GM10266 (cell line): ENCODE data around the gene ENTPD8.

ENCODE experiments used
- DNase-seq: peaks from one replicate; pipeline ENCODE4 v3.0.0; 2012; ENCODE audit errors: extremely low spot score
- CTCF ChIP-seq: IDR thresholded peaks from 2 replicates; pipeline ENCODE4 v1.5.1; 2012; ENCODE audit warnings: mild to moderate bottlenecking, low read depth; ENCODE audit not compliant: control insufficient read depth, insufficient read depth; ENCODE audit errors: missing control alignments

The ENTPD8 gene

GRCh38 chr9:137478962-137479861, 38.1 kb upstream of the ENTPD8 start:
- DNase-seq, result no peak
- TF ChIP-seq CTCF, result no peak

- no peak for TF ChIP-seq CTCF
- no peak for DNase-seq
These were observed 37.4 kb upstream of the ENTPD8 start for GRCh38 chr9:137478613-137478961.

DNA sequence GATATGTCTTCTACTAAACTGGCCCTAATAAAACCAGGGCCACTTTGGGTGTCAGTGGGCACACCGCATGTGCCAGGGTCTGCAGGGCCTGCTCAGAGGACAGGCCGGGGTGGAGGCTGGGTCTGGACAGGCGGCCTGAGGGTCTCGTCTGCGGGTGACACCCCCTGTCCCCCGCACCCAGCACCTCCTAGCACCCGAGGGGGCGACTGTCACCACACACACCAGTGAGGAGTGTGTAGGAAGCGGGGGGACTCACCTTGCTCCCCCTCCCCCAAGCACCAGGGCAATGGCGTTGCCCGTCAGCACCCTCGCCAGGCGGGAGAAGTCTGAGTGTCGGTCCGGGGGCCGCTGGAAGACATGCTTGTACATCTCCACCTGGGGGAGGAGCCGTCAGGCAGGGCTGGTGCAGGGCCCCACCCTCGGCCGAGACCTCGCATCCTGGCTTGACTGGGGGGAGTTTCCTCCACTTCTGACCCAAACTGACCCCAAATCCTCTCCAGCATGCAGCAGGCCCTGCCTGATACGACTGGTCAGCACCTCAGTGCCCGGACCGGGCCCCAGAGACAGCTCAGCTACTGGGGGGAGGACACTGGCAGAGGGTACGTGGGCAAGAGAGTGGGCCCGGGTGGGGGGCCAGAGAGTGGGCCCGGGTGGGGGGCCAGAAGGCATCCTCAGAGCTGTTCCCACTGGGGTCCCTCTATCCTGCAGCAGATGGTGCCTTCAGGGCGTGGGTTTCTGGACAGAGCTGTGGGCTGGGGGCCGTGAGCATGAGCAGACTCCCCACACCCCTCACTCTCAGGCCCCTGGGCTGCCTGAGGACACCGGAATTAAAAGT, 36.8 kb upstream of the ENTPD8 start:
- DNase-seq, result no peak
- TF ChIP-seq CTCF, result no peak

DNA sequence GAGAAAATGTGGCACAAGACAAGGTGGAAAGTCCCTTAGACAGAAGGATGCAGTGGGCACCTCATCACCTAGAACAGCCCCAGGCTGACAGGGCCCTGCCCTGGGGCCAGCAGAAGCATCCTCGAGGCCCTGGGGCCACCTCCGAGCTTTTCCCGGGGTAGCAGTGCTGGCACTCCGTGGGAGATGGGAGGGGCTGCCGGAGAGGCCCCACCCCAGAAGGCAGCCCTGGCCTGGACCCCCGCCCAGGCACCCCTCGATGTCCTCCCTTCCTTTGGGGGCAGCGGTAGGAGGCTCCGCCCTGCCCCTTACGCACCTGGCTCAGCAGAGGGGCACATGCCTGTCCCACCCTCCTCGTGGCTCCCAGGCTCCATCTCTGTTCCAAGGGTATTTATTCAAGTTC, 35.7 kb upstream of the ENTPD8 start:
- no peak for TF ChIP-seq CTCF
- DNase-seq, result no peak

DNA sequence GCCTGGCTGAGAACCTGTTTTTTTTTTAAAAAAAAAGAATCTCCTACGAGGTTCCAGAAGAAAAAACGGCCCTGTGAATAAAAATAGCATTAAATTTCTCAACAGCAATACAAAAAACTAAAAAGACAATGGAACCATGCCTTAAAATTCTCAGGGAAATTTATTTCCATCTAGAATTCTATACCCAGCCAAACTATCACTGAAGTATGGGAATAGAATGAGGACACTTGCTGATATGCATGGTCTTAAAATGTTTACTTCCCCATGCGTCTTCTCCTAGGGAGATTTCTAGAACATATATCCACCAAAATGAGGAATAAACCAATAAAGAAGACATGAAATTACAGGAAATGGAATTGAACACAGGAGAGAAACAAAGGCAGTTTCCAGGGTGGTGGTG, 34.5 kb upstream of the ENTPD8 start:
- no peak for TF ChIP-seq CTCF
- no peak for DNase-seq

DNA sequence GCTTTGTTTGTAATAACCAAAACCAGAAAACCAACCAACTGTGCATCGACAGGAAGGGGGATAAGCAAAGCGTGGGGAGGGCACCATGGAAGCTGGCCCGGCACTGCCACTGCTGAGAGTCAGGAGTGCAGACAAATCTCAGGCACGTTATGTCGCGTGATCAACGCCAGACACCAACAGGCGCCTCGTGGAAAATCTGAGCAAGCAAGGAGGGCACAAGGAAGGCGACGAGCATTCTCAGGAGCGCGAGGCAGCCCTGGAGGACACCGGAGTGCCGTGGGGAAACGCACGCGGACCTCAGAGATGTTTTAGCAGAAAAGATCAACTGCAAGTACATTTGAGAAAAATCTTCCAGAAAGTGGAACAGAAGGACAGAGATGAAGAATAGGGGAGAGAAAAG, 33.1 kb upstream of the ENTPD8 start:
- no peak for TF ChIP-seq CTCF
- DNase-seq, result no peak

DNA sequence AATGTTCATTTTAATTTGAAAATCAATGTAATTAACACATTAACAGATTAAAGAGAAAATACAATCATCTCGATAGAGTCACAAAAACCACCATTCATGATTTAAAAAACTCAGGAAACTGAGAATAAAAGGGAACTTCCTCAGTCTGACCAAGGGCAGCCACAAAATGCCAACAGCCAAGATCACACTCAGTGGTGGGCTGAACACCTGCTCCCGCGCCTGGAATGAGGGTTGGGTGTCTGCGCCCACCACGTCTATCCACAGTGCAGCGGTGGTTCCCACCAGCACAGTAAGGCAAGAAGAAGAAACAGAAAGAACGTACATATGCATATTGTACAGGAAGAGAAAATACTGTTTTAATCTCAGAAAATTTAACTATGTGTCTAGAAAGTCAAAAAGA, 29.6 kb upstream of the ENTPD8 start:
- no peak for DNase-seq
- no peak for TF ChIP-seq CTCF
